Right hindlimb (tissue), 1 donor: Measurements from ENCODE around the gene GPNMB.
"Not testable (repeated sequence)": the region's sequence is repeated elsewhere in the genome, so short reads cannot be mapped to it uniquely, and the experiment has no call there.

ENCODE experiments used
- DNase-seq: peaks from one replicate; pipeline ENCODE4 v3.0.0-alpha.2; 2018

The GPNMB gene

GRCh38 chr7:23312141-23312540 is 65.6 kb downstream of the GPNMB start:
- not testable (repeated sequence) for DNase-seq

GRCh38 chr7:23315366-23315765 is 68.8 kb downstream of the GPNMB start:
- DNase-seq, result no peak
